Upper lobe of left lung (tissue), 6 donors: Measurements from ENCODE around the gene ITSN2. TPM values are rescaled to one million over a fixed set of nuclear protein-coding genes. Genes with fewer than 3 reads are reported as not detected.

Experiments used
- ATAC-seq, 2 donors: fragments of 200-7000 bp; cut with Tn5 transposase; one replicate each; pipeline ENCODE4 v1.9.1; 2022; ENCODE audit warnings: mild to moderate bottlenecking in 2 of 2, moderate library complexity in 2 of 2; ENCODE audit not compliant: low FRiP score in 2 of 2
- DNase-seq, 2 donors: peaks; one replicate each; pipeline ENCODE4 v3.0.0-alpha.2; 2019 to 2020
- H3K27ac ChIP-seq, 4 donors: fragments of 200-600 bp; sonication (generic); one replicate each; pipeline ENCODE4 v1.5.1; 2016 to 2019
- H3K27me3 ChIP-seq, 4 donors: fragments of 200-600 bp; sonication (generic); one replicate each; pipeline ENCODE4 v1.5.1; 2017 to 2019
- H3K36me3 ChIP-seq, 4 donors: fragments of 200-600 bp; sonication (generic); one replicate each; pipeline ENCODE4 v1.5.1; 2016 to 2019
- H3K4me1 ChIP-seq, 4 donors: fragments of 200-600 bp; sonication (generic); one replicate each; pipeline ENCODE4 v1.5.1; 2018 to 2019
- H3K4me3 ChIP-seq, 4 donors: fragments of 200-600 bp; sonication (generic); one replicate each; pipeline ENCODE4 v1.5.1; 2017 to 2019; ENCODE audit warnings: mild to moderate bottlenecking in 2 of 4, moderate library complexity in 1 of 4
- H3K9me3 ChIP-seq, 4 donors: fragments of 200-600 bp; sonication (generic); one replicate each; pipeline ENCODE4 v1.5.1; 2018 to 2019
- CTCF ChIP-seq, 6 experiments: fragments of 450-650 bp in 4 of 6; fragments of 200-600 bp in 2 of 6; sonication (generic) in 2 of 6; IDR thresholded peaks; one replicate each; pipeline ENCODE4 v1.5.1; 2016 to 2019; ENCODE audit warnings: antibody characterized with exemption in 6 of 6
- EP300 ChIP-seq, 4 donors: sonication (generic); formaldehyde crosslinking; IDR thresholded peaks; one replicate each; pipeline ENCODE4 v1.5.1; 2017; ENCODE audit warnings: antibody characterized with exemption in 4 of 4, control low read depth in 2 of 4
- POLR2A ChIP-seq, 4 donors: fragments of 450-650 bp; IDR thresholded peaks; one replicate each; pipeline ENCODE4 v1.5.1; 2016 to 2017; ENCODE audit warnings: antibody characterized with exemption in 4 of 4, mild to moderate bottlenecking in 2 of 4
- POLR2AphosphoS5 ChIP-seq, 2 donors: sonication (generic); formaldehyde crosslinking; IDR thresholded peaks; one replicate each; pipeline ENCODE4 v1.5.1; 2017; ENCODE audit warnings: antibody characterized with exemption in 2 of 2
- WGBS, 2 donors: methylation state at CpG; one replicate each; pipeline ENCODE4 v1.1.5; 2017 to 2018; 5-methylcytosine and 5-hydroxymethylcytosine counted together
- total RNA-seq, 6 donors: library from RNA; depleted of rRNA in 4 of 6; stranded (reverse); fragments of >200 nt in 4 of 6; gene quantifications; one replicate each; pipeline versions ENCODE4 v1.1.0 to v1.2.1, GENCODE V29; 2016 to 2021
- donor health status: DM: no; HTN: no; CAD: no; lungs with moderate emphysema.
- donor health status: DM: no; HTN: yes; CAD: no; lungs with severe emphysema.

Gene ITSN2
- total RNA-seq, 6 donors from 2014 or later: 73.4 to 119 (median 91.3) TPM

- ATAC-seq: no peak
- H3K27ac ChIP-seq: no peak overlapping the region
- WGBS, 2 donors: 76 to 83% methylated on average over 4 of the region's 4 CpGs
These were observed 34.7 kb upstream of the ITSN2 start for GRCh38 chr2:24394998-24395397.

GRCh38 chr2:24392542-24393059 is 32.3 kb upstream of the ITSN2 start:
- DNase-seq (no peak), ATAC-seq (no peak)
- no peak overlapping the region for H3K4me3 ChIP-seq
- no peak for TF ChIP-seq POLR2AphosphoS5 (IDR thresholded peaks at IDR 0.05)
- H3K27ac ChIP-seq: no peak overlapping the region
- H3K9me3 ChIP-seq: no peaks in the 10 kb centered on the region
- no peaks in the 10 kb centered on the region for H3K4me1 ChIP-seq
- H3K27me3 ChIP-seq: no peaks in the 10 kb centered on the region
- H3K36me3 ChIP-seq: no peaks in the 10 kb centered on the region
- 82% methylated on average over 5 of the region's 5 CpGs for WGBS, 2 donors

More at GRCh38 chr2:24394998-24395397, 34.7 kb upstream of the ITSN2 start:
- DNase-seq: no peak
- TF ChIP-seq CTCF (IDR thresholded peaks at IDR 0.05): no peak
- no peak for TF ChIP-seq EP300 (IDR thresholded peaks at IDR 0.05)
- TF ChIP-seq POLR2A (IDR thresholded peaks at IDR 0.05): no peak
- no peak for TF ChIP-seq POLR2AphosphoS5 (IDR thresholded peaks at IDR 0.05)
- H3K4me3 ChIP-seq: no peak overlapping the region
- no peaks in the 10 kb centered on the region for H3K9me3 ChIP-seq
- H3K36me3 ChIP-seq: no peaks in the 10 kb centered on the region
- no peaks in the 10 kb centered on the region for H3K27me3 ChIP-seq
- no peaks in the 10 kb centered on the region for H3K4me1 ChIP-seq

- Histone ChIP-seq H3K9me3 (no peaks in the 10 kb centered on the region), H3K27ac (no peak overlapping the region), H3K27me3 (no peaks in the 10 kb centered on the region), H3K4me1 (peaks cover 0 to 3% (median 1%) of the 10 kb centered on the region in 4 donors), H3K36me3 (no peaks in the 10 kb centered on the region), H3K4me3 (no peak overlapping the region)
- no peak for ATAC-seq
- no peak for TF ChIP-seq EP300 (IDR thresholded peaks at IDR 0.05)
- no peak for TF ChIP-seq CTCF (IDR thresholded peaks at IDR 0.05)
- no peak for TF ChIP-seq POLR2A (IDR thresholded peaks at IDR 0.05)
- TF ChIP-seq POLR2AphosphoS5 (IDR thresholded peaks at IDR 0.05): no peak
- WGBS, 2 donors: 79 to 97% methylated on average over 2 of the region's 2 CpGs
- DNase-seq: no peak
These were observed 25.0 kb upstream of the ITSN2 start for GRCh38 chr2:24385366-24385765.

GRCh38 chr2:24382363-24383073 is 22.2 kb upstream of the ITSN2 start:
- peak overlapping the region; percentile 27 to 64 (median 62) for H3K27ac ChIP-seq

GRCh38 chr2:24380820-24381219 is 20.5 kb upstream of the ITSN2 start:
- H3K36me3 ChIP-seq: no peaks in the 10 kb centered on the region
- WGBS, 2 donors: 81 to 84% methylated on average over 2 of the region's 2 CpGs
- H3K27me3 ChIP-seq: no peaks in the 10 kb centered on the region
- H3K4me1 ChIP-seq: peaks cover 0 to 3% (median 1%) of the 10 kb centered on the region in 4 donors
- H3K27ac ChIP-seq: no peak overlapping the region
- H3K9me3 ChIP-seq: no peaks in the 10 kb centered on the region
- TF ChIP-seq POLR2AphosphoS5 (IDR thresholded peaks at IDR 0.05) (no peak), EP300 (IDR thresholded peaks at IDR 0.05) (no peak), POLR2A (IDR thresholded peaks at IDR 0.05) (no peak), CTCF (IDR thresholded peaks at IDR 0.05) (no peak)
- H3K4me3 ChIP-seq: no peak overlapping the region
- ATAC-seq (peak in 1 of 2 donors; percentile 63), DNase-seq (no peak)

More at GRCh38 chr2:24382363-24383073, 22.2 kb upstream of the ITSN2 start:
- Histone ChIP-seq H3K27me3 (no peaks in the 10 kb centered on the region), H3K4me3 (no peak overlapping the region), H3K9me3 (no peaks in the 10 kb centered on the region), H3K36me3 (no peaks in the 10 kb centered on the region), H3K4me1 (peaks cover 0 to 3% (median 1%) of the 10 kb centered on the region in 4 donors)
- ATAC-seq (peak; percentile 90 to 94), DNase-seq (peak in 1 of 2 donors; percentile 59)
- WGBS, 2 donors: 20 to 26% methylated on average over 10 of the region's 10 CpGs
- TF ChIP-seq EP300 (IDR thresholded peaks at IDR 0.05) (peak in 2 of 4 donors; percentile 19 to 21), CTCF (IDR thresholded peaks at IDR 0.05) (peak in 5 of 6 experiments; percentile 43 to 87 (median 57)), POLR2AphosphoS5 (IDR thresholded peaks at IDR 0.05) (no peak)
